HG02885 (cell line): ENCODE measurements around the gene DDX39A.
"Not testable (repeated sequence)": the region's sequence is repeated elsewhere in the genome, so short reads cannot be mapped to it uniquely, and the experiment has no call there.

Experiments used
- ATAC-seq: cut with Tn5 transposase; IDR thresholded peaks from one replicate; pipeline ENCODE4 v1.9.1; 2021; ENCODE audit warnings: mild to moderate bottlenecking; ENCODE audit not compliant: unreplicated experiment, poor library complexity

Gene DDX39A

DNA sequence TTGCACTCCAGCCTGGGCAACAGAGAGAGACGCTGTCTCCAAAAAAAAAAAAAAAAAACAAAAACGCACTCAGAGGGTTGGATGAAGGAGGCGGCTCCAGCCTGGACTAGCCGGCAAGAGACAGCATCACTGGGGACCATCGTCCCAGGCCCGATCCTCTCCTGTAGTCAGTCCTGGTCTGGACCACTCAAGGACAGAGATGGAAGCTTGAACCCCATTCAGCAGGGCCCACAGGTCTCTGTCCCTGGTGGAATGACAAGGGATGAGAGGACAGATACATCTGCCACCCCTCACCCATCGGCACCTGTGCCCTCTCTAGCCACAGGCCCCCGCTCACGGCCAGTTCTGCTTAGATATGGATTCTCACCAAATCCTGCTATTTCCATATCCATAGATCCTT is 23.9 kb downstream of the DDX39A start:
- no peak for ATAC-seq

DNA sequence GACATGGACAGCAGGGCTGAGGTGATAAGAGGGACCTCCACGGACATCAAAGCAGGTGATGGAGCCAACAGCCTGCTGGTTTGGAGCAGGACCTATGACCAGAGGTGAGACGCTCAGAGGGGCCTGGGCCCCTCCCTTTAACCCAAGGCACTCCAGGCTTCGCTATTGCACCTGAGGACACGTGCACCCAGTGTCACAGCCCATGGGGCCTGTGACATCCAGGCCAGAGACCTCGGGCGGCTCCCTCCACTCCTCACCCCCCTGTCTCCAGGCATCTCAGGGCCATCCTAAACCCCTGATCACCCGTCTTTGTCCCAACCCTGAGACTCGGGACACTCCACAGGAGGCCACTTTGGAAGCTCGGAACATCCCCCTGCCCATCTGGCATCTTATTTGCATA is 25.0 kb downstream of the DDX39A start:
- no peak for ATAC-seq

DNA sequence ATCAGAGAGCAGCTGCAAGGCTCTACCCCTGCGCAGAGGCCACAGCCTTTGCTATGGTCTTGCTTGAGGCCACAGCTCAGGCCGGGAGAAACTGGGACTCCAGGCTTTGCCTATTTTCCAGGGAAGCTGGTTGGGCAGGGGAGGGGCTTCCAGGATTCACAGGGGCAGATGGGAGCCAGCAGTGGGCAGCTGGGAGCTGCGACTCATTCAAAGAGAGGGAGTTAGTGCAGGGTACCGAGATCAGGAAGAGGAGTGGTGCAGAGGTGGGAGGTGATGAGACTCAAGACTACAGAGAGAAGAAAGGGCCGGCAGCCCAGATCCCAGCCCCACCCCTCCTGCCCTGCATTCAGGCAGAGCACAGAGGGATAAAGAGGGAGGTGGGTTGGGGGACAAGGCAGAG is 25.8 kb downstream of the DDX39A start:
- no peak for ATAC-seq

DNA sequence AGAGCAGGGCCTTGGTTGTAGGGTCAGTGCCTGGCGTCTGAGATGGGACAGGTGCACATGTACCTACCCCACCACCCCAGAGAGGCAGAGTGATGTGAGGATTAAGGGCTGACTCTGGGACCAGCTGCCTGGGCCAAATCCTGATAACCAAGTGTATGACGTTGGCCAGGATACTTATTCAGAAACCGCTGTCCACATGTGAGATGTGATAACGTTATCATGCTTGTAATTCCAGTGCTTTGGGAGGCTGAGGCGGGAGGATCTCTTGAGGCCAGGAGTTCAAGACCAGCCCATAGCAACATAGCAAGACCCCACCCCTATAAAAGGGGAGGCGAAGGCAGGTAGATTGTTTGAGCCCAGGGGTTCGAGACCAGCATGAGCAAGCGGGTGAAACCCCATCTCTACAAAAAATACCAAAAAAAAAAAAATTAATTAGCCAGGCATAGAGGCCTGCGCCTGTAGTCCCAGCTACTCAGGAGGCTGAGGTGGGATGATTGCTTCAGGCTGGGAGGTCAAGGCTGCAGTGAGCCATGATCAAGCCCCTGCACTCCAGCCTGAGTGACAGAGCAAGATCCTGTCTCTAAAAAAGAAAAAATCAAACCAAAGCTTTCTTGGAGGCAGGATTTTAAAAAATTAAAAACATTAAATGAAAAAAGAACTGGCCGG is 27.9 kb downstream of the DDX39A start:
- no peak for ATAC-seq

DNA sequence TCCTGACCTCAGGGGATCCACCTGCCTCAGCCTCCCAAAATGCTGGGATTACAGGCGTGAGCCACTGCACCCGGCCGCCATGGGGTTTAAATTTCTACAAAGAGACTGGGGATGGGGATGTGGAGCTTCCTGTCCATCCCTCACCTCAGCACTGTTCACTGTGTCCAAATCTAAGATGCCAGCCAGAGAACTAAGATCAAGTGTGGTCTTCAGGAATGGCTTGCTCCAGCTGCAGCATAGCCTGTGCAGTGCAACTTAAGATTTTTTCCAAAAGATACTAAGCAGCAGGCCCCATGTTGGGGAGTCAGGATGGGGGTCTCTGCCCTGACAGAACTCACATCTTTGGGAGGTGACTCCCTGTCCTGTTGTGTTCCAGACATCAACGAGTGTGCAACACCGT is 28.6 kb downstream of the DDX39A start:
- no peak for ATAC-seq

DNA sequence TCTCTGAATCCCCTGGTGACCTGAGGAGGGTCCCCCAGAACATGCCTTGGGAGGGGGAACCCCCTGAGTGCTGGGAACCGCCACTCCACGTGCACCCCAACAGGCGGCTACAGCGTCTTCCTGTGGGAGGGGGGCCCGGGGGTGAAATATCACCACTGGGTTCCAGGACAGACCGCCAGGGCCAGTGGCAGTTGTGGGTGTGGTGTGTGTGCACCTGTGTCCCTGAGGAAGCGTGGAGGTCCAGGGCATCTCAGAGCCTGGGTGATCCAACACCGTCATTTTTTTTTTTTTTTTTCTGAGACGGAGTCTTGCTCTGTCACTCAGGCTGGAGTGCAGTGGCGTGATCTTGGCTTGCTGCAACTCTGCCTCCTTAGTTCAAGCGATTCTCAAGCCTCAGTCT is 33.6 kb downstream of the DDX39A start:
- no peak for ATAC-seq

DNA sequence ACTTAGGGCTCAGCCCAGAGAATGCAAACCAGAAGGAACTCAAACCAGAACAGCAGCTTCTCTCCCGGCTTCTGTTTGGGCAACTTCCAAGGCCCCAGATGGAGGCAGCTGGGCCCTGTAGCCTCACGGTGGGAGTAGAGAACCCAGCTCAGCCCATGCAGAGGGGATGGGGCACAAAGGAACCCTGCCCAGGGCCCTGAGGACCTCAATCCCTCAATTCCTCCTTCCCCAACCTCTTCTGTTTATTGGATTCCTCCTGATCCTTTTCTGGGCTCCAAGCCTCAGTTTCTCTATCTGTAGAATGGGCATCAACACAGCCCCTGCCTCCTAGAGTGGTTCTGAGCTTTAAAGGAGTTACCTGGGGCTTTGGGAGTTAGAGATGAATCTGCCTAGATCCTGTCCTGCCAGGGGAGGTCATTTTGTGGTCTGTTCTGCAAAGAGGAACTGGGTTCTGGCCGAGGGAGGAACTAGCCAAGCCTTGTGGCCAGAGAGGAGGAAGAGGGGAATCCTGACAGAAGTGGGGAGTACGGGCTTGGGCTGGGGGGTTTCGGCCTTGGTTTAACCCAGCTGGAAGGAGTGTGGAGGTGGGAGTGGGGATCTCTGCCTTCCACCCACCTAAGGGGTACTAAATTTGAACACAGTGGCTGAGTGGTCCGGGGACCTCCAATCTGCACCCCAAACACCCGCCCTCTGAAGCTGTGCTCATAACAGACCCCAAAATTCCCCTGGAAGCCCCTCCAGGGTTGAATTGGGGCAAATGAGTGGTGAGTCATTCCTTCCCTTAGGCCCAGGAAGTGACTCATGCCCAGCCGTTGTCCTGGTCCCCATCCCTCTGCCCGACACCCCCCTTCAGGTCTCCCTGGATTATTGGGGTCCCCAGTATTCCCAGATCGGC is 35.2 kb downstream of the DDX39A start:
- ATAC-seq, result no peak

DNA sequence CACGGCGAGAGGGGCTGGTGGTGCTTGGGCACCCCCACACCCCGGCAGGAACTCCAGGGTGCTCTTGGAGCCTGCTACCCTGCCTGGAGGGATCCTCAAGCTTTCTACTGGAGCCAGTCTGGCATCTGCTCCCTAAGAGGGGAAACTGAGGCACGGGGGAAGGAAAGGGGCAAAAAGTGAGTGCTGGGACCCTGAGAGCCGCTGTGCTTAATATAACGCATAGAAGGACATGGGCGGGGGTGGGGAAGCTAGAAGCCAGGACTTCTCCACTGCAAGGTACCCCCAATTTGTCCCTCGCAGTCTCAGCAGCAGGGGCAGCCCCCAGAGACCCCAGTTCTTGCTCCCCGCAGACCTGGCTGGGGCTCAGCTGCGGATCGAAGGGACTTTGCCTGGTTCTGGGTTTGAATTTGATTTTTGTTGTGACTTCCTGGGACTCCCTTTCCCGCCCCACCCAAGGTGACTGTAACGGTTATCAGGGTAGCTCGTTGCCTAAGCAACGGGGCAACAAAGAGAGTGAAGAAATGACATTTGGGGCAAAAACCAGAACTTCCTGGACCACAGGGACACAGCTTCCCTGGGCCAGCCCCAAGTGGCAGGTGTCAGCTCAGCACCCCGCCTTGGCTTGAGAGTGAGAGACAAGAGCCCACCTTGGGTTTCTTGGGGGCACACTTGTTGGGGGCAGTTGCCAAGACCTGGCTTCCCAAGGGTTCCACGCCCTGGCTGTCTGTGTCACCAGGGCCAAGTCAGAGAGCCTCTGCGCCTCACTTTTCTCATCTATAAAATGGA is 37.3 kb downstream of the DDX39A start:
- no peak for ATAC-seq

DNA sequence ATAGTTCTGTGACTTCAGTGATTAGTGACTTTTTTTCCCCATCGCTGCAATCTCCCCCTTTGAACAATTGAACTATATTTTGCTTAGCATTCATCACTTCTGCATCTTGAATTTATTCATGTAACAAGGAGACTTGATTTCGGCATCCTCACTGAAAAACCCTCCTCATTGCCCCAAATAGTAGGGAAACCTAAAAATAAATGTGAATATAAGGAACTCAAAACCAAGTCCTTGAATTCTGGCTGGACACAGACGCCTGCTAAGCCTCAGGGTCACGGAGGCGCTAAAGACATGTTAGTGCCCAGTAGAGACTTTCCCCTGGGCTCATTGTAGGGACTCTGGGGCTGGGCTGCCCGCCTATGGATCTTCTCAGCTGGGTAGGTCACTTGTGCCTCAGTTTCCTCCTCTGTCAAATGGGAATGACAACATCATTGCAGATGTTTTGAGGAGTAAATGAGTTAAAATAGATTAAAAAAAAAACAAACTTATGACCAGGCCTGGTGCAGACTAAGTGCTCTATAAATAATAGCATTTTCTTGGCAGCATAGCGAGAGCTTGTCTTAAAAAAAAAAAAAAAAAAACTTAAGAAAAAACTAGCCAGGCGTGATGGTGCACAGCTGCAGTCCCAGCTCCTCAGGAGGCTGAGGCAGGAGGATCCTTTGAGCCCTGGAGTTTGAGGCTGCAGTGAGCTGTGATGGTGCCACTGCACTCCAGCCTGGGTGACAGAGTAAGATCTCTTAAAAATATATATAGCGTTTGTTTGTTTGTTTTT is 39.7 kb downstream of the DDX39A start:
- ATAC-seq, result no peak

DNA sequence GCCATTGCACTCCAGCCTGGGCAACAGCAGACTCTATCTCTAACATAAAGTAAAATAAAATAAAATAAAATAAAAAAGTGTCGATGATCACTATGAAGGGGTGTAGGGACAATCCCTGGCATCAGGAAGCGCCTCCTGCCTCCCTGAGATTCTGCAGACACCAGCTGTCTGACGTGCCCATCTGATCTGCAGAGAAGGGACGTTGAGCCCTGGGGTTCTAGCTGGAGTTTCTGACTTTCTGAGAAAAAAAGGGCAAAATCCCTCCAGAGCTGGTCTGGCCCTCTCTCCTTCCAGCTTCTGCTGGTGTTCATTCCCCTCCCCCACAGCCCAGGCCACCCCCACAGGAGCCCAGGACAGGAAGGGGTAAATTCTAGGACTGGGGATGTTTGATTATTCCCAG is 40.3 kb downstream of the DDX39A start:
- no peak for ATAC-seq

DNA sequence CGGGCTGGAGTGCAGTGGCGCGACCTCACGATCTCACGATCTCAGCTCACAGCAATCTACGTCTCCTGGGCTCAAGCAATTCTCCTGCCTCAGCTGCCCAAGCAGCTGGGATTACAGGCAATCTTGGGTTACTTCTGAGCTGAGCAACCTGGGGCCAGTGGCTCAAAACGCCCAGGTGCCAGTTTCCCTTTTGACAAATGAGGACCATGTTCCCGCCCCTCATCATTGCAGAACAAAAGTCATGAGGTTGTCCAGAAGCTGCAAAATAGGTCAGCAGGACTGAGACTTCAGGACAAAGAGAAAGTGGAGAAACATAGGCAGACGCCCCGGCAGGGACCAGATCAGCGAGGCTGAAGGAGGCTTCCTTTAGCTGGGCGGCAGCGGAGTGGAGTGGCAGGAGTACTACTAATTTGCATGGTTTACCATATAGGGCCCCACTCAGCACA is 41.2 kb downstream of the DDX39A start:
- ATAC-seq, result no peak

DNA sequence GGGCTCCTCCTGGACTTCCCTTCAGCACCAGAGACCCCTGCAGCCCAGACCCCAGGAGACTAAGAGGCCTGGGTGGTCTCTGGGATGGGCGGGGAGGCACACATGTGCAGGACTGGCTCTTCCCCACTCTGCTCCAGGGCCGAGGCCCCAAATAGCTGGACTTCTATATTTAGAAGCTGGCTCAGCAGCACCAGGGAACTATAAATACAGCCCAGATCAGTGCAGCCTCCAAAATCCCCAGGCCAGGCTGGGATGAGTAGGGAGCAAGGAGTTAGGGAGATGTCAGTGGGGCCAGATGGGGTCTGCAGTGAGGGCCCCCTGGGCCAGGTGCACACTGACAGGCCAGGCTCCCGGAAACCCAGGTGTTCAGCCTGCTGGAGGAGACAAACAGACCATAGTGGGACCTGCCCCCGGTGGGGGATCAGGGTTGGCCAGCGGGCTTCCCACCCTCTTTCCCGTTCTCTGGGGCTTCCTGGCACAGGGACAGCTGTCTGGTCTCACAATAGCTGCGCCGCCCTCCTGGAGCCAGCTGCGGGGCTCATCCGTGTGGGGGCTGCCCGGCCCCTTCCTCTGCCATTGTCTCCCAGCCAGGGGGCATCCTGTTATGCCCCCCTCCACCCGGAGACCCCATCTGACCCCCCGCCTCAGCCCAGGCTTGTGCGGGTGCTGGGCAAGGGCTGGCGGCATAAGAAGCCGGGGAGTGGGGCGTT is 43.4 kb downstream of the DDX39A start:
- ATAC-seq, result no peak

DNA sequence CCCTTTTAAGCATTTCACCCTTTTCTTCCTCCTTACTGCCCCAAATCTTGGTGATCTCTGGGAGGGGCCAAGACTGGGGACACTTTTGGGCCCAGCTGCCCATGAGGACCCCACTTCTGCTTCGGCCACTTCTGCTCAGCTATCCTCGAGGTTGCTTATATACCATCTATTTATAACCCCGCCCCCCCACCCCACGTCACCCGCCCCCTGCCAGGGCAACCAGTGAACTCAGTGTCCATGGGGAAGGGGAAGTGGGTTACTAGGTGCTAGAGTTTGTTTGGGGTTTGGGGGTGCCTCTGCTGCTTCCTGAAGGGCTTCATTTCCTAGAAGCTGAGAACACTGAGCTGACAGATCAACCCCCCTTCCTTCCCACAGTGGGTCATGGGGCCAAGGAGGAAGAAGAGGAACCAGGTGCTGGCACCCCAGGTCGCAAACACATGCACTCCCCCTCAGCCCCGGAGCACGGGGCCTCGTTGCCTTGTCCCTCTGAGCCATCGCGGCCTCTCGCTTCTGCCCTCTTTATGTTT is 44.0 kb downstream of the DDX39A start:
- ATAC-seq, result no peak

DNA sequence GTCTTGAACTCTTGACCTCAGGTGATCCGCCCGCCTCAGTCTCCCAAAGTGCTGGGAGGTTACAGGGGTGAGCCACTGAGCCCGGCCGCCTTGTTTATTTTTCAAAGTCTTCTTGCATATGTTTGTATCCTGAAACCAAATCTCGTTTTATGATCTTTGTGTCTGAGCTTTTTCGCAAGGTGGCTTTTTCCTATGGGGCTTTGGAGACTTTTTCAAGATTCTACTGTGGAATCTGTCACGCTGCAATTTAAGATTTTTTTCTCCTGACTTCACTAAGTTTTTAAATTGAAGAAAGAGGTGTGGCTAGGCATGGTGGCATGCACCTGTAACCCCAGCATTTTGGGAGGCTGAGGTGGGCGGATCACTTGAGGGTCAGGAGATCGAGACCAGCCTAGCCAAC is 44.8 kb downstream of the DDX39A start:
- not testable (repeated sequence) for ATAC-seq

DNA sequence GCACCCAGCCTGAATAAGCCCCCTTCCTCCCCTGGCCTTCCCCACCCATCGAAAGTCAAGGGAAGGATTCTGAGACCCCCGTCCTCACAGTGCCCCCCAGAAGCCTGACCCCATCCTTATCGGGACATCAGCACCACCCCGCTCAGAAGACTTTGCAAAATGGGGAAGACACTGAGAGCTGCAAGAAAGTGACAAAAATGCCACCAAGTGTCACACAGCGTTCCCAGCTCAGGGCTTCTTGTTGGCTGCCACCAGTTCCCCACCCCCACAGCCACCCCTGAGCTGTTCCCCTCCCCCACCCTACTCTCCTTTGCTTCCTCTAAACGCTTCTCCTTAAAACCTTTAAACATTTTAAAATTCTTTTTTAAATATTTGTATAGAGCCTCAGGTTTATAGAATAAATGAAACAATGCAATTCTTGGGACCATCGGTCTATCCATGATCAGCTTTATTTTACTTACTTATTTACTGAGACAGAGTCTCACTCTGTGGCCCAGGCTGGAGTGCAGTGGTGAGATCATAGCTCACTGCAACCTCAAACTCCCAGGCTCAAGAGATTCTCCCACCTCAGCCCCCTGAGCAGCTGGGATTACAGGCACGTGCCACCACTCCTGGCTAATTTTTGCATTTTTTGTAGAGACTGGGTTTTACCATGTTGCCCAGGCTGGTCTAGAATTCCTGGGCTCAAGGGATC is 46.6 kb downstream of the DDX39A start:
- ATAC-seq, result not testable (repeated sequence)

DNA sequence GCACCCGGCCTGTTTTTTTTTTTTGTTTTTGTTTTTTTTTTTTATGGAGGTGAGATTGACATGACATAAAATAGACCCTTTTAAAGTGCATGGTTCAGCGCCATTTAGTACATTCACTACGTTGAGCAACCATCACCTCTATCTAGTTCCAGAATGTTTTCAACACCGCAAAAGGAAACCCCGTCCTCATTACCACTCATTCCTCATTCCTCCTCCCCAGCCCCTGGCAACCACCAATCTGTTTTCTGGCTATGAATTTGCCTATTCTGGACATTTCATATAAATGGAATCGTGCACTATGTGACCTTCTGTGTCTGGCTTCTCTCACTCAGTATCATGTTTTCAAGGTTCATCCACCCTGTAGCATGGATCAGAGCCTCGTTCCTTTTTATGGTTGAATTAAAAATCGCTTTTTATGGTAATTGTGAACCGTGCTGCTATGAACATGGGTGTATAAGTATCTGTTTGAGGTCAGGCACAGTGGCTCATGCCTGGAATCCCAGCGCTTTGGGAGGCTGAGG is 47.8 kb downstream of the DDX39A start:
- no peak for ATAC-seq

DNA sequence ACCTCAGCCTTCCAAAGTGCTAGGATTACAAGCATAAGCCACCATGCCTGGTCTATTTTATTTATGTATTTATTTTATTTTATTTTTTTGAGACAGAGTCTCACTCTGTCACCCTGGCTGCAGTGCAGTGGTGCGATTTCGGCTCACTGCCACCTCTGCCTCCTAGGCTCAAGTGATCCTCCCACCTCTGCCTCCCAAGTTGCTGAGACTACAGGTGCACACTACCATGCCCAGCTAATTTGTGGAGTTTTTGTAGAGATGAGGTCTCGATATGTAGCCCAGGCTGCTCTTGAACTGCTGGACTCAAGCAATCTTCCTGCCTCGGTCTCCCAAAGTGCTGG is 48.2 kb downstream of the DDX39A start:
- ATAC-seq, result no peak

DNA sequence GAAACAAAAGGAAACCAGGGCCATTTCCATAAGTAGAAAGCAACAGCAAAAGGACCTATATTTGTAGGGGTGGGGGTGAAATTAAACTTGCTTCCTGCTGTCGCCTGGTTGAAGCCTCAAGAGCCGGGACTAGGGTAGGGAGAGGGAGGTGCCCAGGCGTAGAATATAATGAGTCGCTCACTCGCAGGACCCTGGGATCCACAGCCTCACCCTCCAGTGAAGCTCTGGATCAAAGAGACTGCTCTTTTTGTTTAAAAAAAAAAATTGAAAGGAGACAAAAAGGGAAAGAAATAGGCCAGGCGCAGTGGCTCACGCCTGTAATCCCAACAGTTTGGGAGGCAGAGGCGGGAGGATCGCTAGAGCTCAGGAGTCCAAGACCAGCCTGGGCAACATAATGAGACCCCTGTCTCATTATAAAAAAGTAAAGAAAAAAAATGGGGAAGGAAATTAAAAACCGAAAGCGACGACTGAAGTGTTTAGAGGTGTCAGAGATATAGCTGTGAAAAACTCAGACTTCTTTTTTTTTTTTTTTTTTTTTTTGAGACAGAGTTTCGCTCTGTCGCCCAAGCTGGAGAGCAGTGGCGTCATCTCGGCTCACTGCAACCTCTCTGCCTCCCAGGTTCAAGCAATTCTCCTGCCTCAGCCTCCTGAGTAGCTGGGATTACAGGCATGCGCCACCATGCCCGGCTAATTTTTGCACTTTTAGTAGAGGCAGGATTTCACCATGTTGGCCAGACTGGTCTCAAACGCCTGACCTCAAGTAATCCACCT is 48.8 kb downstream of the DDX39A start:
- ATAC-seq, result no peak
